Fibroblast of villous mesenchyme (primary cell): ENCODE data around the gene RER1. TPM values are rescaled to one million over a fixed set of nuclear protein-coding genes. Genes with fewer than 3 reads are reported as not detected.
A peak's percentile ranks its signal among the peaks of the same experiment; 100 is the strongest.

ENCODE experiments used
- DNase-seq: peaks from one replicate; pipeline ENCODE4 v3.0.0-alpha.2; 2010; ENCODE audit warnings: low read depth
- H3K4me3 ChIP-seq: 2 replicates; pipeline ENCODE4 v1.5.1; 2011; ENCODE audit warnings: low read depth, mild to moderate bottlenecking, low read length
- total RNA-seq: library from RNA; depleted of rRNA; stranded (reverse); fragments of >200 nt; gene quantifications from 2 replicates; pipeline ENCODE4 v1.2.3, GENCODE V29; 2012
- TF ChIP-seq, protein P1 (sequence below): IDR thresholded peaks from 2 replicates; pipeline ENCODE4 v1.5.1; 2012; ENCODE audit warnings: low read depth, mild to moderate bottlenecking, low read length; ENCODE audit not compliant: insufficient read depth

The RER1 gene
- total RNA-seq, 1 donor = 94.1 TPM

DNA sequence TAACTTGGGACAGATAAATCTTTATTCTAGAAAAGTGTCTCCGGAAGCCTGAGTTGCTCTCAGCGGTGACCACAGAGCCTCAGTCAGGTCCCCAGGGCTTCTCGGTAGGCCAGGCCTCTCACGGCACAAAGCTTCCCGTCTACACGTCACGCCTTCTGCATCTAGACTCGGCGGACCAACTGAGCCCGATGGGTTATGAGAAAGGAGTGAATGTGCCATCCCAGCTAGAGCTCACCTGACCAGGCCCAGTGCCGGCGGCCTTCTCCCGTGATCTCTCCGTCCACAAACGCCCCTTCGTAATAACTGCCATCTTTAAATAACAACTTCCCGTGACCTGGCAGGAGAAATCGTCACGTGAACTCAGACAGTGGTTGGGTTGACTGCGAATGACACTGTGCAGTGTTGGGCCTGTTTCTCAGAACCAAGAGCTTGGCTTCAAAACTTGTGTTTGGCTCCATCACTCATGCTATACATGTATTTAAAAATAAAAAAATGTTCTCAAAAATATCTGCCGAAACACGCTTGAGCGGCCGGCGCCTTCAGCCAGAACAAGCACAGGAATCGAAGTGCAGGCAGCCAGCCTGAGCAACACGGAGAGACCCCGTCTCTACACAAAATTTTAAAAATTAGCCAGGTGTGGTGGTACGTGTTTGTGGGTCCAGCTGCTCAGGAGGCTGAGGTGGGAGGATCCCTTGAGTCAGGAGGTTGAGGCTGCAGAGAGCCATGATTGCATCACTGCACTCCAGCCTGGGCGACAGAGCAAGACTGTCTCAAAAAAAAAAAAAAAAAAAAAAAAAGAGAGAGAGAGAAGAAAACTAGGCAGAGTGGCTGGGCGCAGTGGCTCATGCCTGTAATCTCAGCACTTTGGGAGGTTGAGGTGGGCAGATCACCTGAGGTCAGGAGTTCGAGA lies 3.4 kb upstream of the RER1 start:
- H3K4me3 ChIP-seq = no peak overlapping the region
- no peak for DNase-seq
- TF ChIP-seq, protein P1, sequence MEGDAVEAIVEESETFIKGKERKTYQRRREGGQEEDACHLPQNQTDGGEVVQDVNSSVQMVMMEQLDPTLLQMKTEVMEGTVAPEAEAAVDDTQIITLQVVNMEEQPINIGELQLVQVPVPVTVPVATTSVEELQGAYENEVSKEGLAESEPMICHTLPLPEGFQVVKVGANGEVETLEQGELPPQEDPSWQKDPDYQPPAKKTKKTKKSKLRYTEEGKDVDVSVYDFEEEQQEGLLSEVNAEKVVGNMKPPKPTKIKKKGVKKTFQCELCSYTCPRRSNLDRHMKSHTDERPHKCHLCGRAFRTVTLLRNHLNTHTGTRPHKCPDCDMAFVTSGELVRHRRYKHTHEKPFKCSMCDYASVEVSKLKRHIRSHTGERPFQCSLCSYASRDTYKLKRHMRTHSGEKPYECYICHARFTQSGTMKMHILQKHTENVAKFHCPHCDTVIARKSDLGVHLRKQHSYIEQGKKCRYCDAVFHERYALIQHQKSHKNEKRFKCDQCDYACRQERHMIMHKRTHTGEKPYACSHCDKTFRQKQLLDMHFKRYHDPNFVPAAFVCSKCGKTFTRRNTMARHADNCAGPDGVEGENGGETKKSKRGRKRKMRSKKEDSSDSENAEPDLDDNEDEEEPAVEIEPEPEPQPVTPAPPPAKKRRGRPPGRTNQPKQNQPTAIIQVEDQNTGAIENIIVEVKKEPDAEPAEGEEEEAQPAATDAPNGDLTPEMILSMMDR = no peak

DNA sequence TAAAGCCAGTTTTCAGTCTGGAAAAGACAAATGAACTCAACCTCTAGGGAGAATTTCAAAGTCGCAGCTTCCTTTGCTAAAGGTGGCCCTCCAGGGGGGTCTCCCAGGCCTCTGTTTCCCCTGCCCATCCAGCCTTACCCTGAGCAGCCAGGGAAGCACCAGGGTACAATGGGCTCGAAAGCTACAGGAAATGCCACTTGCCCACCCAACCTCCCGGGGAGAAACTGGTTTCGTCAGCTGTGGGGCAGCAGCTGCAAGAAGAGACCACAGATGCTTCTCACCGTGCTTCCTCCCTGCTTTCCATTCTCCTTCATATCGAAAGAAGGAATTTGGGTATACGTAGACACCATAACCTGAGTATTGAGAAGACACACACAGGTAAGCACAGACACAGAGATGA lies 2.0 kb upstream of the RER1 start:
- H3K4me3 ChIP-seq = no peak overlapping the region
- TF ChIP-seq, protein P1 = no peak
- DNase-seq = no peak

DNA sequence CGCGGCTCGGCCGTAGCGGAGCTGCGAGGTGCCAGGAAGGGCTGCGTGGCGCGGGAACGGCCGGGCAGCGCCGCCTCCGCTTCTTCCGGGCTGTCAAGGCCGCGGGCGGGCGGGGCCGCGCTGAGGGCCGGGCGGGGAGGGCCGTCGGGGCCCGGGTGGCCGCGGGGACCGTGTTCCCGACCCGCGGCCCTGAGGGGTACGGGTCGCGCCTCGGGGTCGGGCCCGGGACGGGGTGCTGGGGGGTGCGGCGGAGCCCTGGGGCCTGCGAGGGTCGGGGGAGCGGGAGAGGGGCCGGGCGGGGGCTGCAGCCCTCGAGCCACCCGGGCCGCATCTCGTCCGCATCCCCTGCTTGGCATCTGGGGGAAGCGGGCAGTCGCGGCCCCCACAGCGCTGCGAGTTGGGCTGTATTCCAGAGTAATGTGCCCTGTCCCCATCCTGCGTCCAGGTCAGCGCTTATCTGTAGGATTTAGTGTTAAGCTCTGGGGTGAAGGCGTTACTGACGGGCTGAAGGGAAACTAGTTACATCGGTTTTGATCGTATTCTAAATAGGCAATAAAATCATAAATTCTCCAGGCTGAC lies 379 bp downstream of the RER1 start:
- TF ChIP-seq, protein P1 = no peak
- DNase-seq = peak; percentile 42
- peak overlapping the region; percentile 83 for H3K4me3 ChIP-seq

DNA sequence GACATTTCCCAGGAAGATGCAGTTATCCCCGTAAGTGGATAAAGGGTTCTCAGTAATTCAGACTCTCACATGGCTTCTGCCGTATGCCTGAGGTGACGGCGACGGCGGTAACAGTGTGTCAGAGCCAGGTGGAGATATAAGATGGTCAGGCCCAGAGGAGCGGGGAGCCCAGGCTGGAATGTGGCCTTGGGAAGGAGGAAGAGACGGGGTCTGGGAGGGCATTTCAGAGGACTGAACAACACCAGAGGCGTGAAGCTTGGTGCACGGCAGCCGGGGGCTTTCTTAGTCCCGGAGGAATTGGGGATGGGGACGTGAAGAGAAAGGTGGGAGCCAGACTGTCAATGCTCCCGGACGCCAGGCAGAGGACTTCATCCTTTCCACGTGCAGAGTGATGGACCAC lies 1.0 kb downstream of the RER1 start:
- DNase-seq = no peak
- TF ChIP-seq, protein P1 = no peak
- peak overlapping the region; percentile 83 for H3K4me3 ChIP-seq

DNA sequence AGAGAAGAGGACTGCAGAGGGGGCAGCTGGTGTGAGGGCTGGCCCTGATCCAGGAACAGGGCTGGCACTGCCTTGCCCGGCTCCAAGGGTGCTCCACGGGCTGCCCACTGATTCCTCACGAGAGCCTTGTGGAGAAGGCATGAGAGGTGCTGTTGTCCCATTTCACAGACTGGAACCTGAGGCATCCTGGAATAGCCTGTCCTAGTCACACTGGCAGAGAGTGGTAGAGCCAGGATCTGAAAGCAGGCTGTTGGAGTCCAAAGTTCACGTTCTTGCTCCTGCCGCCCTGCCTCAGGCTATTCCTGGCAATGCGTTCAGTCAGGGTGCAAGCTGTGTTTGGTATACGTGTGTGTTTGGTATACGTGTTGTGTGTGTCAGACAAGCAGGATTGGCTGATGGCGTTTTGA lies 1.8 kb downstream of the RER1 start:
- DNase-seq = no peak
- TF ChIP-seq, protein P1 = no peak
- no peak overlapping the region for H3K4me3 ChIP-seq

DNA sequence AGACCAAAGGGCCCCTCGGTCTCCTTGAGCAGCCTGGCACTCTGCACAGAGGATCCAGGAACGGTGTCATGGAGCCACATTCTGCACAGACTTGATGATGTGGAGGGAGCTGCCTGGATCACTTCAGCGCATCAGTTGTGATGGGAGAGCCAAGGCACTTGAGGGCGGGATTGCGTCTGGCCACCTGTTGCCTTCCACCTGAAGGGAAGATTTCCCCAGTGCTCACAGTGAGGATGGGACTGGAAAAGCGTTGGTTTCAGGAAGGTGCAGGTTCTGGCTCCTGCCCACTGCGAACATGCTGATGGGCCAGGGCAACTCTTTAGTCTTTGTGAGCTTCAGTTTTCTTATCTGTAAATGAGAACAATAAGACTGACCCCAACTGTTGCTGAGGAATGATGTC lies 2.6 kb downstream of the RER1 start:
- TF ChIP-seq, protein P1 = no peak
- no peak overlapping the region for H3K4me3 ChIP-seq
- DNase-seq = no peak
